Heart left ventricle (tissue), 16 donors: Measurements from ENCODE around the gene STK4. TPM values are rescaled to one million over a fixed set of nuclear protein-coding genes. Genes with fewer than 3 reads are reported as not detected.

Source experiments
- ATAC-seq, 4 donors: fragments of 200-7000 bp; cut with Tn5 transposase; one replicate each; pipeline ENCODE4 v1.9.1; 2020 to 2022; ENCODE audit warnings: moderate library complexity in 4 of 4, mild to moderate bottlenecking in 3 of 4, moderate number of reproducible peaks in 1 of 4
- DNase-seq, 5 donors: peaks; one replicate each; pipeline ENCODE4 v3.0.0-alpha.2; 2020
- H3K27ac ChIP-seq, 12 donors: fragments of 200-600 bp; sonication (generic) in 4 of 12; one replicate each; pipeline versions ENCODE4 v1.5.0 to v1.8.0; 2016 to 2022; ENCODE audit warnings: mild to moderate bottlenecking in 2 of 12
- H3K27me3 ChIP-seq, 9 donors: fragments of 200-600 bp; sonication (generic) in 2 of 9; one replicate each; pipeline versions ENCODE4 v1.5.1 to v1.8.0; 2016 to 2022; ENCODE audit warnings: mild to moderate bottlenecking in 3 of 9
- H3K36me3 ChIP-seq, 9 donors: fragments of 200-600 bp; sonication (generic) in 2 of 9; one replicate each; pipeline versions ENCODE4 v1.5.0 to v1.8.0; 2018 to 2022; ENCODE audit warnings: mild to moderate bottlenecking in 2 of 9
- H3K4me1 ChIP-seq, 12 donors: fragments of 200-600 bp; sonication (generic) in 4 of 12; one replicate each; pipeline versions ENCODE4 v1.5.0 to v1.8.0; 2016 to 2022; ENCODE audit warnings: mild to moderate bottlenecking in 3 of 12
- H3K4me3 ChIP-seq, 12 donors: fragments of 200-600 bp; sonication (generic) in 4 of 12; one replicate each; pipeline versions ENCODE4 v1.5.0 to v1.8.0; 2017 to 2022; ENCODE audit warnings: mild to moderate bottlenecking in 9 of 12, moderate library complexity in 4 of 12
- H3K9me3 ChIP-seq, 12 donors: fragments of 200-600 bp; sonication (generic) in 4 of 12; one replicate each; pipeline versions ENCODE4 v1.5.0 to v1.8.0; 2016 to 2022; ENCODE audit warnings: mild to moderate bottlenecking in 1 of 12
- CTCF ChIP-seq, 12 donors: fragments of 200-600 bp; sonication (generic) in 4 of 12; IDR thresholded peaks; one replicate each; pipeline versions ENCODE4 v1.5.0 to v1.8.0; 2018 to 2022; ENCODE audit warnings: antibody characterized with exemption in 12 of 12, mild to moderate bottlenecking in 5 of 12
- POLR2A ChIP-seq, 2 donors: fragments of 450-650 bp; IDR thresholded peaks; one replicate each; pipeline ENCODE4 v1.6.1; 2017; ENCODE audit warnings: antibody characterized with exemption in 2 of 2, mild to moderate bottlenecking in 2 of 2, moderate library complexity in 2 of 2
- WGBS, 4 donors: extraction: QIAGEN DNeasy Blood & Tissue Kit in 2 of 4; methylation state at CpG; one replicate each; pipeline versions ENCODE4 v1.1.5 to v1.1.7; 2013 to 2018; 5-methylcytosine and 5-hydroxymethylcytosine counted together
- intact Hi-C, 10 donors: fragments of 100-400 bp; cut with DNase I; formaldehyde crosslinking; loops; one replicate each; pipeline versions ENCODE4 v1.11.1 to v1.14.2; 2022
- polyA plus RNA-seq, 2 donors: library from polyadenylated mRNA; stranded (reverse); fragments of 200-250 nt; gene quantifications; one replicate each; pipeline ENCODE4 v1.2.3, GENCODE V29; 2013
- total RNA-seq, 9 donors: library from RNA; depleted of rRNA in 2 of 9; stranded (reverse); fragments of >200 nt in 2 of 9; fragmentation: NEBNext Ultra II Directional in 3 of 9; extraction: Animal tissue kit (Norgen Biotek cat#: 25700) in 3 of 9; gene quantifications; one replicate each; pipeline versions ENCODE4 v1.1.0 to v1.2.4, GENCODE V29; 2016 to 2023
- donor health status: ischemic (EF 13 %, LVEDD 7.1; RV severe dilation, severe dysfunction).
- donor health status: healthy with polysubstance abuse.
- donor health status: DM: no; HTN: yes; CAD: no.
- donor health status: DM: no; HTN: no; CAD: no.
- donor health status: ischemic (EF 25% LVEDD 6.9; RV normal size, moderate dysfunction).
- donor health status: ischemic (EF 25% LVEDD 5.7; RV mildly dilated, moderate dysfunction).
- donor health status: healthy.
- donor health status: DM: yes; HTN: yes; CAD: no.
- donor health status: ischemic (EF 35%, LVEDD 5.7; RV mildly dilated, moderate dysfunction).
- donor health status: nonischemic (EF 11% LVEDD 7.7; RV severe dilation, severe dysfunction).
- donor health status: DM: yes; HTN: yes; CAD: no.
- donor health status: PGD.
- donor health status: ischemic (EF 29% LVEDD 5.4; RV normal size, mild dysfunction).
- donor health status: nonischemic (EF 23%, LVEDD 6.1; RV moderate dilation, normal function).

The STK4 gene
- total and polyA plus RNA-seq, 11 donors = 3.2 to 25.3 (median 9.3) TPM

- Histone ChIP-seq H3K4me3 (no peak overlapping the region), H3K4me1 (peaks cover 0 to 26% (median 15%) of the 10 kb centered on the region in 12 donors), H3K27me3 (no peaks in the 10 kb centered on the region), H3K9me3 (no peaks in the 10 kb centered on the region), H3K36me3 (peaks cover 0 to 54% (median 48%) of the 10 kb centered on the region in 9 donors), H3K27ac (no peak overlapping the region)
- WGBS, 4 donors = 93 to 97% (median 94%) methylated on average over 3 of the region's 3 CpGs
- DNase-seq (no peak), ATAC-seq (no peak)
- intact Hi-C loops = no loop called here
- TF ChIP-seq POLR2A (IDR thresholded peaks at IDR 0.05) (no peak), CTCF (IDR thresholded peaks at IDR 0.05) (no peak)
Measured at GRCh38 chr20:44956410-44956809, 9.9 kb upstream of the STK4 start.

GRCh38 chr20:44958276-44958675 is 8.0 kb upstream of the STK4 start:
- no peaks in the 10 kb centered on the region for H3K27me3 ChIP-seq
- no peak for DNase-seq
- intact Hi-C loops = no loop called here
- peak overlapping the region in 1 of 12 donors; percentile 91 for H3K4me3 ChIP-seq
- ATAC-seq = no peak
- H3K36me3 ChIP-seq = peaks cover 0 to 38% (median 30%) of the 10 kb centered on the region in 9 donors
- 96 to 97% (median 97%) methylated on average over 8 of the region's 8 CpGs for WGBS, 4 donors
- no peak overlapping the region for H3K27ac ChIP-seq
- no peaks in the 10 kb centered on the region for H3K9me3 ChIP-seq
- no peak for TF ChIP-seq CTCF (IDR thresholded peaks at IDR 0.05)
- no peak for TF ChIP-seq POLR2A (IDR thresholded peaks at IDR 0.05)
- H3K4me1 ChIP-seq = peaks cover 0 to 26% (median 15%) of the 10 kb centered on the region in 12 donors

- H3K27ac ChIP-seq = peak overlapping the region in 8 of 12 donors; percentile 65 to 87 (median 81)
- H3K36me3 ChIP-seq = peaks cover 0 to 29% (median 21%) of the 10 kb centered on the region in 9 donors
- peaks cover 0 to 26% (median 15%) of the 10 kb centered on the region in 12 donors for H3K4me1 ChIP-seq
- TF ChIP-seq CTCF (IDR thresholded peaks at IDR 0.05) = no peak
- TF ChIP-seq POLR2A (IDR thresholded peaks at IDR 0.05) = no peak
- no peak for DNase-seq
- no peaks in the 10 kb centered on the region for H3K27me3 ChIP-seq
- H3K9me3 ChIP-seq = no peaks in the 10 kb centered on the region
- no peak for ATAC-seq
- H3K4me3 ChIP-seq = peak overlapping the region in 11 of 12 donors; percentile 71 to 96 (median 89)
- intact Hi-C loops = no loop called here
- 36 to 43% (median 40%) methylated on average over 8 of the region's 8 CpGs for WGBS, 4 donors
Measured at GRCh38 chr20:44959082-44959637, 7.2 kb upstream of the STK4 start.

GRCh38 chr20:44959638-44960102 is 6.6 kb upstream of the STK4 start:
- Histone ChIP-seq H3K4me1 (peaks cover 0 to 26% (median 15%) of the 10 kb centered on the region in 12 donors), H3K27me3 (no peaks in the 10 kb centered on the region), H3K9me3 (no peaks in the 10 kb centered on the region), H3K27ac (peak overlapping the region in 11 of 12 donors; percentile 47 to 87 (median 79)), H3K4me3 (peak overlapping the region; percentile 66 to 96 (median 88)), H3K36me3 (peaks cover 0 to 24% (median 16%) of the 10 kb centered on the region in 9 donors)
- ATAC-seq (peak in 3 of 4 donors; percentile 31 to 56 (median 34)), DNase-seq (peak in 1 of 5 donors; percentile 40)
- intact Hi-C loops = loop anchor here in 2 of 10 donors (5.0 to 10.0 kb wide), 2 partner anchors 72 to 455 kb away; partner anchors contain the start of genes PIGT (in 1 of the 2) and YWHAB (in 1 of the 2)
- TF ChIP-seq POLR2A (IDR thresholded peaks at IDR 0.05) = no peak
- TF ChIP-seq CTCF (IDR thresholded peaks at IDR 0.05) = peak in 2 of 12 donors; percentile 2 to 6
- 8 to 10% (median 9%) methylated on average over 13 of the region's 13 CpGs for WGBS, 4 donors
